ENCODE measurements around the gene PIK3CD.

PIK3CD gene

GRCh38 chr1:9766759-9767442 is 115.4 kb downstream of the PIK3CD start:
- no peak for DNase-seq (ENCODE audit: low read depth, low spot score)

GRCh38 chr1:9767964-9768668 is 116.6 kb downstream of the PIK3CD start:
- no peak for DNase-seq (ENCODE audit: low read depth, low spot score)

GRCh38 chr1:9768983-9769382 is 117.5 kb downstream of the PIK3CD start:
- no peak for DNase-seq (ENCODE audit: low read depth, low spot score)

- no peak for DNase-seq (ENCODE audit: low read depth, low spot score)
Observed at GRCh38 chr1:9770298-9770697, 118.8 kb downstream of the PIK3CD start.

- DNase-seq (ENCODE audit: low read depth, low spot score) = peak; percentile 62
Observed at GRCh38 chr1:9774712-9775679, 123.5 kb downstream of the PIK3CD start.

GRCh38 chr1:9776685-9777084 is 125.2 kb downstream of the PIK3CD start:
- no peak for DNase-seq (ENCODE audit: low read depth, low spot score)
